Activated T-cell treated with anti-CD3 and anti-CD28 coated beads for 4 hours (primary cell): ENCODE results near the gene ZMYM4.
A peak's percentile ranks its signal among the peaks of the same experiment; 100 is the strongest.

ENCODE experiments used
- DNase-seq: peaks from one replicate; pipeline ENCODE4 v3.0.0-alpha.2; 2020

ZMYM4 gene

DNA sequence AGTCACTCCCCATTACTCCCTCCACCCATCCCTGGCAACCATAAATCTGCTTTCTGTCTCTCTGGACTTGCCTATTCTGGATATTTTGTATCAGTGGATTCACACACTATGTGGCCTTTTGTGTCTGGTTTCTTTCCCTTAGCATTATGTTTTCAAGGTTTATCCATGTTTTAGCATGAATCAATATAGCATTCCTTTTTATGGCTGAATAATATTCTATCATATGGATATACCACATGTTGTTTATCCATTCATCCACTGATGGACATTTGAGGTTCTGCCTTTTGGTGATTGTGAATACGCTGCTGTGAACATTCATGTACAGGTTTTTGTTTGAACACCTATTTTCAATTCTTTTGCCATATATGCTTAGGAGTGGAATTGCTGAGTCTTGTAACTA, 140.4 kb downstream of the ZMYM4 start:
- DNase-seq: no peak

DNA sequence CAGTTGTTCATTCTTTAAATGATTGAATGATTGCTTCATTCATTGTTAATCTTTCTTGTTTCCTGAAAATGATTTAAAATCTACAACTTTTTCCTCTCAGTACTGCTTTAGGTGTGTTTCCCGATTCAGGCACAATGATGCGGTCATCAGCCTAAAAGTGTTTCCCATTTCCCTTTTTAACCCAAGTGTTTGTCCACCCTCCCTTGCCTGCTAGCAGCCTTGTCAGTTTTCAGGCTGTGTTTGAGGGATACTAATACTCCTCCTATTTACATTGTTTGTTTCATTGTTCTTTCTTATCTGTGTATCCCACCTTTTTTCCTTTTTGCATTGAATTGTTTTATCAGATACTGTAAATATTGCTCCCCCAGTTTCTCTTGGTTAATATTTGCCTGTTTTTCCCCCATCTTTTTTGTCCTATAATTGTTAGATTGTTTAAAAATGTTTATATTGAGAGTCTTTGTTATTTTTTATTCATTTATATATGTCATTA, 157.6 kb downstream of the ZMYM4 start:
- no peak for DNase-seq

DNA sequence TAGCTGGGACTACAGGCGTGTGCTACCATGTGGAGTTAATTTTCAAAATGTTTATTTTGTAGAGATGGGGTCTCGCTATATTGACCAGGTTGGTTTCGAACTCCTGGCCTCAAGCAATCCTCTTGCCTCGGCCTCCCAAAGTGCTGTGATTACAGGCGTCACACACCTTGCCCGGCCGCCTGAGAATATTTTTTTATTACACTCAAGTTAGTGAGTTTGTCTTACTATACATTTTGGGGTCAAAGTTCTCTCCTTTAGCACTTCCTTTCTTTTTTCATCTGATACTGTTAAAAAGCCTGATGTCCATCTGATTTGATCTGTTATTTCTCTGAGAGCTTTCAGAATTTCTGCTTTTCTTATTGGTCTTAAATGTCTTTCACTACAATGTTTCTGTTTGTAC, 159.9 kb downstream of the ZMYM4 start:
- no peak for DNase-seq

GRCh38 chr1:35430762-35431161, 162.3 kb downstream of the ZMYM4 start:
- DNase-seq: no peak

- no peak for DNase-seq
Observed at GRCh38 chr1:35431173-35431599, 162.7 kb downstream of the ZMYM4 start.

- DNase-seq: no peak
Observed at GRCh38 chr1:35432231-35432630, 163.7 kb downstream of the ZMYM4 start.

GRCh38 chr1:35433714-35434113, 165.2 kb downstream of the ZMYM4 start:
- DNase-seq: no peak

DNA sequence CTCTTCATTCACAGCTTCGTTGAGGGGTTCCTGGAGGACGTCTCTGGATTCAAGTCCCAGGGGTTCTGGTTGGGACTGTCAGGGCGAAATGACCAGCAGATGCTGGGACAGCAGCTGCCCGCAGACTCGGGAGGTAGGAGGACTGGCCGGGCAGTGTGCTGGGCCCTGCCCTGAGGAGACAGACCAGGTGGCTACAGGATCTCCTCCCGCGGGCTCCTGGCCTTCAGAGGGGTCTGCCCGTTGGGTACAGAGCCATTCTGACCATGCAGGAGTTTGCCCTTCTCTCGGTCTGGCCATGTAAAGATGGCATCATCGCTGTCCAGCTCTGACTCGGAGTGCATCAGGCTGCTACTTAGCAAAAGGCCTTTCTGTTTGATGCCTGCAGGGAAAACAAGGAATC, 166.2 kb downstream of the ZMYM4 start:
- DNase-seq: no peak

- DNase-seq: no peak
Observed at GRCh38 chr1:35436078-35436477, 167.6 kb downstream of the ZMYM4 start.

DNA sequence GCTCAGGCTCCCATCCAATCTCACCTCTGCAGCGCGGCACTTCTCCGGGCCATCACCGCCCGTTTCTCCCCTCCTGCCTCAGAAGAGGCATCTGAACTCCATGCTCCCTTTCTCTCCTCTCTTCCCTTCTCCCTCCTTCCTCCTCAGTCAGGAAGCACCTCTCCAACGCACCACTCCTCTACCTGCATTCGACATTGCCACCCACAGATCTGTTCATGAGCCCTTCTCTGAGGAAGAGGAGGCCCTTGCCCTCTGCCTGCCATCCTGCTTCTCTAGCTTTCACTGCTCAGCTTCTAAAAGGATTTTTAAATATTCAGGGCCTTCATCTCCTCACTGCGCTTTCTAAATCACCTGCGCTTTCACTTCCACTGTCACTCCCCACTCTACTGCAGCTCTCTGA, 168.7 kb downstream of the ZMYM4 start:
- no peak for DNase-seq

DNA sequence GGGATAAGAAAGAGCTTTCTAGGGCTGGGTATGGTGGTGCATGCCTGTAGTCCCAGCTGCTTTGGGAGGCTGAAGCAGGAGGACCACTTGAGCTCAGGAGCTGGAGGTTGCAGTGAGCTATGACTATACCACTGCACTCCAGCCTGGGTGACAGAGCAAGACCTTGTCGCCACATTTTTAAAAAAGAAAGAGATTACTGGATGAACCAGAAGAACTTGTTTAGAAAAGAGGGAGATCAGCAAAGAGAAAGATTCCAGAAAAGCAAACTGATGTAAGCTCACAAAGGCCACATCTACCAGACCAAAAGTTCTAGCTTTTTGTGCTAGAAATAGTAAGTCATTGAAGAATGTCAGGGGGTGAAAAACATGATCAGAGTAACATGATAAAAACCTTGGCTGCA, 171.1 kb downstream of the ZMYM4 start:
- no peak for DNase-seq

GRCh38 chr1:35441926-35442579, 173.5 kb downstream of the ZMYM4 start:
- DNase-seq: no peak

- peak; percentile 9 for DNase-seq
Observed at GRCh38 chr1:35442734-35443133, 174.2 kb downstream of the ZMYM4 start.

- no peak for DNase-seq
Observed at GRCh38 chr1:35443768-35444518, 175.4 kb downstream of the ZMYM4 start.

DNA sequence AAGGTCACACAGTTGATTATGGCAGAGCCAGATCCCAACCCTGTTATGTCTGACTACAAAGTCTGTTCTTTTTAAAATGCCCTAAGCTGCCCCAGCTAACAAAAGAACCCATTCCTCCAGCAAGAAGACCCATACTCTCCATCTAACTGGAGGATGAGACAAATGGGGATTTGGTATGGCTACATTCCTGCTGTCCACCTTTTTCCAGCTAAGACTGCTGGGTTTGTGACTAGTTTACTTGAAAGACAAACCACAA, 175.9 kb downstream of the ZMYM4 start:
- DNase-seq: no peak

GRCh38 chr1:35447278-35447677, 178.8 kb downstream of the ZMYM4 start:
- DNase-seq: no peak

DNA sequence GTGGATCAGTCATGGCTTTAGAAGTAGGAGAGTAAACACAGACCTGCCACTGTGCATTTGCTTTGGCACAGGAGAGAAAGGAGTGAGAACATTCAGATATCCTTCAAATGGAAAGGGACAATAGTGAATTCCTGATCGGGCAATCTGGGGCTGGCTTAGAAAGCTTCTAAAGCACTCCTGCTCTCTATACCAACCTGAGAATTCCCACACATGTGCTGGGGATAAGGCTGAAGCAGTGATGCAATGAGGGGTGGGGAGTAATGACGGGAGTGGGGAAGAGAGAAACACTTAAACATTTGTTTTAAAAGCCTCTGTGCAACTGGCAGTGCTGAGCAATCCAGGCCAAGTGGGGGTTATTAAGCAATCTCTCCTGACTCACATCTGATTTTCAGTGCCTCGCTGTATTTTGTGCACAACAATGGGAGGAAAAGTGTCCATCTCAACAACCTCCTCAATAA, 179.9 kb downstream of the ZMYM4 start:
- no peak for DNase-seq

DNA sequence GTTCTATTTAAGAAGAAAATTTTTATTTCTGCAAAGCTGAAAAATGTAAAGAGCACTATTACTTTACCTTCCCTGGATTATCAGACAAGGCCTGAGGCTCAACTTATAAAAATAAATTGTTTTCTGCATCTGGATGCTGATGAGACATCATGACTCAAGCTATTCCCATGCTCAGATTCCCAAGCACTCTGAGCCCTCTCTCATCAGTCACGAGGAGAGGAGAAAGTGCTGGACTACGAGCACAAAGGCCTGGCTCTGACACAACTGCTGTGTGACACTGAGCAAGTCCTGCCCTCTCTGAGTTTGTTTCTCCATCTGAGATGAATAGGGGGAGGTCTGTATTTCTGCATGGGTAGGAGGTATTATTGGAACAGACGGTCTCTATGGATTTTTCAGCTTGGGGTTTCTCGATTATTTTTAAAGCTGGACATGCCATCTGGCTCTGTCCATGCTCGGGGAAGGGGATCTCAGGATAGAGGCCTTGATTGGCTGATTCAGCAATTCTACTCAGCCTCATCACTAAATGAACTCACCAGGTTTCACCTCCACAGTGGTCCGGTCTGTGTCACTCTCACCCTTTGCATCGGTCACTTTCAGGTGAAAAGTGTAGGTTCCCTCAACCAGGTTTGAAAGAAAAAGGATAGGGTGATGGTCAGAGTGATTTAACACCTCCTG, 181.0 kb downstream of the ZMYM4 start:
- no peak for DNase-seq

DNA sequence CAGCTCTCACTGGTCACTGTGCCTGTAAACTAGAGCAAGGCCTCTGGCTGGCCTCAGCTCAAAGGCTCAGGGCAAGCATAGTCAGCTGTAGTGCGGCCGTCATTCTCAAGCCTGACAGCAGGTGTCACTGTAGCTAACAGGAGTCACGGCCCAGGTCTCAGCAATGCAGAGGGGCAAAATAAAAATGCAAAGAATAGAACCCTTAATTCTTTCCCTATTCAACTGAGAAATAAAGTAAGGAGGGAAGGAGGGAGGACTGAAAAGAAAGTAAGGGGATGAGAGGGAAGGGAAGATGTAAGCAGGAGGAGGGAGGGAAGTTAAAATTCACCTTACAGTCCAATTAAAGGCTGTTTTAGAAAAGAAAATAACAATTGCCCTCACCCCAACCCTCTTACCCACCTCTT, 182.6 kb downstream of the ZMYM4 start:
- peak; percentile 74 for DNase-seq

DNA sequence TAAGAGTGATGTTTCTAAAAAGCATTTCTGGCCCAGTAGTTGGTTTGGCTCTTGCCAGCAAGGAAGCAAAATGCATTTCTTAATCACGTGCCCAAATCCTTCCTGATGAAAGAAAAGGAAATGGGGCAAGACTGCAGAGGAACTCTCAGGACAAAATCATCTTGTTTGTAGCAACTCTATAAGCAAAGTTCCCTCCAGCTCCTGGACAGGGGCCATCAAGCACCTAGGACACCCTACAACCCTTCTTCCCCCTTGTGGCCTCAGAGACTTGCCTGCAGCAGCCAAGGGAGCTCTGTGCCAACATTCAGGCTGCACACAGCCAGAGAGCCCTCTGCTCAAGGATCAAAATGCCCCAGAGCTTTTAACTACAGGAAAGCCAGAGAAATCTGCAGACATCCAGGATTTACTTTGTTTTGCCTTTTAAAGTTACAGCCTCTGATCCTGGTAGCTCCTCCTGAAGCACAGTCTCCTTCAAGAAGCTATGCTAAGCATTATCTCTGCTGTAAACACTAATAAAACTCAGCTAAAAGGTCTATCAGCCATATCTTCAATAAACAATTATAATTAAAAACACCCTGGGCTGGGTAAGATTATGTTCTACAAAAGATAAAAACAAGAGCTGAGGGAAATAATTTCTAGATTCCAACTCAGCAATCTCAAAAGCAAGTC, 183.7 kb downstream of the ZMYM4 start:
- no peak for DNase-seq

- no peak for DNase-seq
Observed at GRCh38 chr1:35453031-35453430, 184.5 kb downstream of the ZMYM4 start.

DNA sequence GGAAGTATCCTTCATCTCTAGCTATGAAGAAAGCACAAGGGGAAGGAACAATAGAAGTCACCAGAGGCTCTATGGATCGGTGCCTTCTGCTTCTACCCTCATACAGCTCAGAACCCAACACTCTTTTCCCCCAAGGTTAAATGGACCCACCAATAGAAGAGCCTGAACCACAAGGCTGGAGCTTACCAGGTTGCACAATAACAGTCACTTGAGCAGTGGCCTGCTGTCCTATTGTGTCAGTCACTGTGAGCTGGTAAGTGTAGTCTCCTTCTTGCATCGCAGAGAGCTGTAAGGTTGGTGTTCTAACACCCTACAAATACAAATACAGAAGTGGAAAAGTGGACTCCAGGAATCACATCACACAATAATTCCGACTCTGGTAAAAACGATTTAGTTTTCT, 185.7 kb downstream of the ZMYM4 start:
- DNase-seq: no peak

DNA sequence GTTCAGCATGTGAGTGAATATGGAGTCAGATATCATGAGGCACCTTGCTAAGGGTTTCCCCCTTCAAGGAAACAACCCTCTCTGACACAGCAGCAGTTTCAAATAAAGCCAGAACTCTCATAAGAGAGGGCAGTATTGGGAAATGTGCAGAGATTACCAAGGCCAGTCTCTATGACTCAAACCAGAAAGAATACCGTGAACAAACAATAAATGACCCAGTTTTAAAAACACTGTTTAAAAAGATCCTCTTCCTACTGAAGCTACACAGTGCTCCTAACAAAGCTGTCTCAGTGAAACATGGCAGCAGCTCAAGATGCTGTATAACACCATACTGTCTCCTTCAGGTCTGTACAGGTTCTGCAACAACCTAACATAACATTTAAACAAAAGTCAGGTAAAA, 186.1 kb downstream of the ZMYM4 start:
- DNase-seq: no peak

DNA sequence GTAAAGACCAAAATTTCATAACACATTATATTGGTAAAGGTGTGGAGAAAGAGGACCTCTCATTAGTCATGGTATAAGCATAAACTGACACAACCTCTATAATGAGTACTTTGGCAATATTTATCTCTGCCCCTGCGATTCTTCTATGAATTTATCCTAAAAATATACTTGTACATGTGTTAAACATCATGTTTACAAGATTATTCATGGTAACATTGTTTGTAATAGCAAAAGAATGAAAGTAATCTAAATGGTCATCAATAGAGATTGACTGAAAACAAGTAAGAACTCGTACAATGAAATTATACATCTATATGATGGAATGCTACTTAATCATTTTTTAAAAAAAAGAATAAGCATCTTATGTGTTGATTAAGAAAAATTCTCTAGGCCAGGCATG, 192.3 kb downstream of the ZMYM4 start:
- no peak for DNase-seq
